ENCODE data around the gene ASB7. TPM values are rescaled to one million over a fixed set of nuclear protein-coding genes. Genes with fewer than 3 reads are reported as not detected.

Gene ASB7
- total RNA-seq, 1 experiment from 2014 or later = 13.5 TPM

DNA sequence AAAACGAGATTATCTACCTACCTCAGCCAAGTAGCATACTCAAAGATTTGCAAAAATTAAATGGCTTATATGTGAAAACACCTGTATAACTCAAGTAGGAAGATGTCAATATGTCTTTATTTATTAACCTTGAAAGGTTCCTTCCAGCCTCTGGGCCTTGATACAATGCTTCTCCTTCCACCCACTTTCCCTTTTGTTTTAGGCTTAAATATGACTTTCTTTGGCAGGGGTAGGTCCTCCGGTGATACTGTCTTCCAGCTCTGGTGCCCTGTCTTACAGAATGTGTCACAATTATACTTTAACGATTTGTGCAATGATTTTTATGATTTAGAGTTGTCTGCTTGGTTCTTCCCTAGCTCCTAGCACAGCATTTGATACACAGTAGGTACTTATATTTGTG, 4.5 kb upstream of the ASB7 start:
- no peak for DNase-seq (ENCODE audit: low read depth)

DNA sequence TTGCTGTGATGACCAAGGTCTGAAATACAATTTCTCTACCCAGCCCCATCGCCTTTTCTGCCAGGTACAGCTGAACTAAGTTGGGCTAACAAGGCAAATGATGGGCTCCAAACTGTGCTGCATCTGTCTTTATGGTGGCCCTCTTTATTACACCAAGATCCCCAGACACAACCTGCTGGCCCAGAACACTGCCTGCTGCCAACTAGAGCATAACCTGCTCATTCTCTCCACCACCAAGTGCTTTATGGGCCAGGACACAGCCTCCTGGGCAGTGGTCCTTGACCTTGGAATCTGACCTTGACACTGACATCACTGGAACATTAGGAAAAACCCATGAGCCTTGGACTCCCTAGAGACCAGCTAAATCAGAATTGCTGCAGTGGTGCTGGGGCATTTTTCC, 3.7 kb upstream of the ASB7 start:
- DNase-seq (ENCODE audit: low read depth) = no peak

DNA sequence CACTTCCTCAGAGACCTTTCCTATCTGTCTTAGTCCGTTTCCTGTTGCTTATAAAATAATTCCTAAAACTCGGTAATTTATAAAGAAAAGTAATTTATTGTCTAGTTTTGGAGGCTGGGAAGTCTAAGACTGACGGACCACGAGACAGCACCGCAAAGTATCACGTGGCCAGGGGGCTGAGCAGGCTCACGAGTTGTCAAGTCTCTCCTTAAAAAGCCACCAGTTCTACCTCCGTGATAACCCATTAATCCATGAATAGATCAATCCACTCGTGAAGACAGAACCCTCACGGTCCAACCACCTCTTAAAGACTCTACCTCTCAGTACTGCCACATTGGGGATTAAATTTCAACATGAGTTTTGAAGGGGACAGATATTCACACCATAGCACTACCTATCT, 1.2 kb upstream of the ASB7 start:
- peak; percentile 16 for DNase-seq (ENCODE audit: low read depth)

DNA sequence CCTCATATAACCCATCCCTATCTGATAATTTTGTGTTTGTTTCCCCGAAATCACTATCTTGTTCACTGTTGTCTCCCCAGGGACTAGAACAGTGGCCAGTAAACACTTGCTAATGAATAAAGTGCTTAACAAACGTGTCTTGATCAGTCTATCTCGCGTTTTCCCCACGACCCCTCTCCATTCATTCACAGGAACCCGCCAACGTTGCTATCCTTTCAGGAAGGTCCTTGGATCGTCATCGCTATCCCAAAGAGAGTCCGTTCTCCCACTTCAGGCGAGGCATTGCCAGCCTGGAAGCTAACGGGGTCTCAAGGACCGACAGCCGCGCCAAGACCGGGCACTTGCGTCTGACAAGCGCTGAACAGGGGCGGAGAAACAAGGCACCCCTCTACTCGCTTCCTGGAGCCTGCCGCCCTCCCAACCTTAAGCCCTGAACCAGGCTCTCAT, 749 bp upstream of the ASB7 start:
- no peak for DNase-seq (ENCODE audit: low read depth)

DNA sequence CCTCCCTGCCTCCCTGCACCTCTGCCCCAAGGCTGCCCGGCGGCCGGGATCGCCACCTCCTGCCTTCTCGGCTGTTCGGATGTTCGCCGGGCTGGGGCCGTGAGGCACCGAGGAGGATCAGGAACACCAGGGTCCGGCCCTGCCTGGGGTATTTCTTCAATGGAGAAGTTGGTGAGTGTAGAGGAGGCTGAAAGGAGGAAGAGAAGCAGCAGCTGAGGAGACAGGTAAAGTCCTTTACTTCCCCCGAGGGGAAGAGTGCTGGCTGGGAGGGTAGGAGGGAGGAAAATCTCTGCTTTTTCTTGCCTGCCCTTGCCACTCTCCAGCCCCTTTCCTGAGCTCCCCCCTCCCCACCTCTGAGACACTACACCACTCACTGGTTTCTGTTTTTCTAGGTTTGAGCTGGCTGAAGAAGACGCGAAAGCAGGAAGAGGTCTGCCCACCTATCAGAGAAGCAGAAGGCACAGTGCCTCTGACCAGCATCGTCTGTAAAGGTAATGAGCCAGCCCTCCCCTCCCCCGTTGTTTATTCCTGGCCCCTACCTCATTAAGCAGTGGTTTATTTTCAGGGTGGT, 519 bp downstream of the ASB7 start:
- peak; percentile 16 for DNase-seq (ENCODE audit: low read depth)

DNA sequence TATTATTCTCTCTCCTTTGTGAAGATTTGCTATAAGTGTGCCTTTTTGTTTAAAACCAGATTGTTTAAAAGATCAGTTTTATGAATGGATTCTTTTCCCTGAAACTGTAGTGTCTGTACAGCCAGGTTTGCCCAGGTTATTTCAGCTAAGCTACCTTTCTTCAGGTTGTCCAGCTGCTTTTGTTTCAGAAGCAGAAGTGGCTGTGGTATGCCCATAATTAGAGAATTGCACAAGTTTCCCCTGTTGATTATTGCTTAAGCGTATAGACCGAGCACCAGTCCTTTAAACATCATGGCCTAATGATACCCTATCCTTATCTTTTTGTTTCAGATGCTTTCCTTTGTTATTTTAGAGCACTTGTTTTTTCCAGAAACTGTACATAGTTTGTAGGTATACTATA, 10.2 kb downstream of the ASB7 start:
- no peak for DNase-seq (ENCODE audit: low read depth)

DNA sequence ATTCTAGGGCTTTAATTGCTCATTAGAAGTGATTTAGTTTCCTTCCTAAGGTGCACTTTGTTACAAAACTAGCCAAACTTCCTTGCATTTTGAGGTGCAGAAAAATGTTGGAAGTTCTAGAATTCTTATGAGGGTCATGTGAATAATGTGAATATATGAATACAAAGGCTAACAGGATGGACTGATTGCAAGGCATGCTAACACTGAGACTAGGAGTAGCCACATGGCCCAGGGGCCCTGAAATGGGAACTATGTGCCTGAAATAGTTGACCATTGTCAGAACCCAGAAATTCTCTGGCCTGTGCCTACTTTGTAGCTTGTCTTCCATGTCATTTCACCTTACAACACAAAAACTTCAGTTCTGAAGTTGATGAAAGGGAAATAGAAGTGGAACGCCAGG, 10.8 kb downstream of the ASB7 start:
- DNase-seq (ENCODE audit: low read depth) = no peak

DNA sequence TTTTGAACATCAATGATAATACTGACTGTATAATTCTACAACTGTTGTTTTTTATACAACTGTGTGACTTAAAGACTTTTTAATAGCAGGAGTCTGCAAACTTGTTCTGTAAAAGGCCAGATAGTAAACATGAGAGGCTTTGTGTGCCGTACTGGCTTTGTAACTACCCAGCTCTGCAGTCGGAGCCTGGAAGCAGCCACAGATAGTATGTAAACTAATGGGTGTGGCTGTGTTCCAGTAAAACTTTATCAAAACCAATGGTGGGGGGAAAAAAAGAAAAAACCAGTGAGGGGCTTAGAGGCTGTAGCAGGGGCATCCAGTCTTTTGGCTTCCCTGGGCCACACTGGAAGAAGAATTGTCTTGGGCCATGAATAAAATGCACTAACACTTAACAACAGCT, 11.9 kb downstream of the ASB7 start:
- no peak for DNase-seq (ENCODE audit: low read depth)

DNA sequence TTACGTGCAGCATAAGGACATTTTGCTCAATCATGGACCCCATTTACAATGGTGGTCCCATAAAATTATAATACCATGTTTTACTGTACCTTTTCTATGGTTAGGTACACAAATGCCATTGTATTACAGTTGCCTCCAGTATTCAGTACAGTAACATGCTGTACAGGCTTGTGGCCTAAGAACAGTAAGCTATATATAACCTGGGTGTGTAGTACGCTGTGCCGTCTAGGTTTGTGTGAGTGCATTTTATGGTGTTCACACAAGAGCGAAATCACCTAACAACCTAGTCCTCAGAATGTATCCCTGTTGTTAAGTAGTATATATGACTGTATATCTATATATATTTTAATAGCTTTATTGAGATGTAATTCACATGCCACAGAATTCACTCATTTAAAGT, 12.5 kb downstream of the ASB7 start:
- no peak for DNase-seq (ENCODE audit: low read depth)

DNA sequence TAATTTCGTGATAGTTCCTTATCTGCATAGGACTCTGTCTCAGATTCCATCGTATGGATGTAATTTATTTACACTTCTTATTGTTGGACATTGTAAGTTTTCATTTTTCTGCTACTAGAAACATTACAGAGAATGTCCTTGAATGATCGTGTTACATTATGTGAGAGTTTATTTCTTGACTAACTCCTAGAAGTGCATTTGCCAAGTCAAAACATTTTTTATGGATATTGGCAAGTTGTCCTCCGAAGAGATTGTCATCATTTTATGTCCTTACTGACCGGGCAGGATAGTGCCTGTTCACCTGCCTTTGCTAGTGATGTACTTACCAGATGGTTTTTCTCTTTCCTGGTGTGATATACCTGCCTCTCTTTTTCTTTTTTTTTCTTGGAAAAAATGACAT, 13.4 kb downstream of the ASB7 start:
- DNase-seq (ENCODE audit: low read depth) = no peak

DNA sequence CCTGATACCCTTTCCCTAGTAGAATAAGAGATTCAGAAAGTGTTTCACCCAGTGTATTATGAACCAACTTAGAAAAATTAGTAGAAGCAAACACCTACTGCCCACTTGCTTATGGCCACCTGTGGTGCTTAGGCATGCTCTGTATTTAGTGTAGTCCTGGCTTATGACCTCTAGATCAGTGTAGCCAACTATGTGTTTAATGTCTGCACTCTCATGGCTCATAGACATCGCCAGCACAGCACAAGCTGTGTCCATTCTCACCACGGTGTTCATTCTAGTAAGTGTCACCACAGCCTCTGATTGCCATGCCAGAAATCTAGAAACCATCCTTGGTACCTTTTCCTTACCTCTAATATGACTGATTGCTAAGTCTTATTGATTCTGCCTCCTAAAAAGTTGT, 14.3 kb downstream of the ASB7 start:
- no peak for DNase-seq (ENCODE audit: low read depth)

DNA sequence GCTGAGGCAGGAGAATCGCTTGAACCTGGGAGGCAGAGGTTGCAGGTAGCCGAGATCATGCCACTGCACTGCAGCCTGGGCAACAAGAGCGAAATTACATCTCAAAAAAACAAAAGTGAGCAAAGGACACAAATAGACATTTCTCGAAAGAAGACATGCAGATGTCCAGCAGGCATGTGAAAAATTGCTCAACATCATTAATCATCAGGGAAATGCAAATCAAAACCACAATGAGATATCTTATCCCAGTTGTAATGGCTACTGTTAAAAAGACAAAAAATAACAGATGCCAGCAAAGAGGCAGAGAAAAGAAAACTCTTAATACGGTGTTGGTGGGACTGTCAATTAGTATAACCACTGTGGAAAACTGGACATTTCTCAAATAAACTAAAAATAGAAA, 20.9 kb downstream of the ASB7 start:
- peak; percentile 77 for DNase-seq (ENCODE audit: low read depth)

DNA sequence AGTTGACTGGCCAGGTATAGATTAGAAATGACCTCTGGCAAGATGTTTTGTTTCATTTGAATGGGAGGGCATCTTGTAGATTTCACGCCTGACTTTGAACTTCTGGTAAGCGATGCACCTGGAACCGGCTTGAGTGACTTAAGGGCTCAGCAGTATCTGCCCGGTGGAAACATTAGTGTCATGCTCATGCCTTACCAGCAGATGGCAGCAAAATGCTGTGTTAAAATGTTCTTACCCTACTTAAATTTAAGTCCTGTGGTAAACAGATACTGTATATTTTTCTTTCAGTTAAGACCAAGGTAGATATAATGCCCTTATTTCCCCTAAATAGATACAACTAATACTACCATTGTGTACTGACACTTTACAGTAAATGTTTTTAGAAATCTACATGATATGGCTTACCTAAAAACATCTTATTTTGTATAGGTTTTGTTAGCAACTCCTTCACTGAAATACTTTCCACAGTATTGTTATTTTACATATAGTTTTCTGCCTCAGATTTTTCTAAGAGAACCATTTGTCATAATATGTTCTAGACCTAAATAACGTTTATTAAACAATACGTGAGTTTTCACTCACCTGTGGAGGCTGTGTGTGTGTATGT, 25.5 kb downstream of the ASB7 start:
- peak; percentile 71 for DNase-seq (ENCODE audit: low read depth)

DNA sequence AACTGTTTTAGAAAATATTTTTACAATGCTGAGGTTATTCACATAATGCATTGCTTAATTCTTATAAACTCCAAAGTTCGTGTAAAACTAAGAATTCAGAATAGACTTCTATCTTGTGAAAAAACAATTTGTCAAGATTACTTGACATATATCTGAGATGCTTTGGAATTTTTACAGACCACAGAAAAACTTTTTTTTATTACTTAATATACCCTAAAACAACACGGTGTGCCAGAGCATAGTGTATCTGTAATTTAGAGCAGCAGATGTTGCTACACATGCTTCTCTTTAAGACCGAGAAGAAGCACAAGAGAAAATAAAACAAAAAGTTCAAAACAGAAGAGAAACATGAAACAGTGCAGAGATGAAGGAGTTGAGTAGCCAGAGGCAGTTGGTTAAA, 26.4 kb downstream of the ASB7 start:
- DNase-seq (ENCODE audit: low read depth) = no peak

DNA sequence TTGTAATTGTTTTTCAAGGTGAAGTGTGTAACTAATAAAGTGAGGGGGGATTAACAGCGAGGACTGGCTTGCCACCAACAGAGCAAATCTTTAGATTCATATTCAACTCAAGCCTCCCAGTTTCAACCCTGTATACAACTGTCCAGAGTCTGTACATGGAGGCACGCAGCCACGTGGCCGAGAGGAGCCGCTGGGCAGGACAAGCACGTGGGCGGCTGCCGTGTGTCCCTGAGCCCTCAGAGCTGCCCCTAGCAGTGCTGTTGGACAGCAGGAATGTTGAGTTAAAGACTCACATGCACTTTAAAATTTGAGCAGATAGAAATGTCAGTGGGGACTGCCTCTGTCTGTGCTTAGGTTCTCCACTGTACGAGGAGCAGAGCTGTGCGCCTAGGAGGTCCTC, 29.4 kb downstream of the ASB7 start:
- DNase-seq (ENCODE audit: low read depth) = no peak

DNA sequence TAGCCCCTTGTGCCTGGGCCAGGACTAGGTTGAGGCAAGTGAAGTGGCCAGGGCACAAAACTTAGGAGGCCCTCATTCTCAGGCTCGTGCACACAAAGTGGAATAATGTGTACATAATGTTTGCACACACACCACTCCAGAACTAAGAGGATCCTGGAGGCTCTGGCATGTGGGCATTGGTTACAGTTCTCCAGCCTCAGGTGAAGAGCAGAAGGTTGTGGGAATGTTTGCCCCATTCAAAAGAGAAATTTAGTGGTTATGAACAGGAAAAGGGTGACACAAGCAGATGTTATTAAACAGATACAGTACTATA, 31.3 kb downstream of the ASB7 start:
- DNase-seq (ENCODE audit: low read depth) = no peak

DNA sequence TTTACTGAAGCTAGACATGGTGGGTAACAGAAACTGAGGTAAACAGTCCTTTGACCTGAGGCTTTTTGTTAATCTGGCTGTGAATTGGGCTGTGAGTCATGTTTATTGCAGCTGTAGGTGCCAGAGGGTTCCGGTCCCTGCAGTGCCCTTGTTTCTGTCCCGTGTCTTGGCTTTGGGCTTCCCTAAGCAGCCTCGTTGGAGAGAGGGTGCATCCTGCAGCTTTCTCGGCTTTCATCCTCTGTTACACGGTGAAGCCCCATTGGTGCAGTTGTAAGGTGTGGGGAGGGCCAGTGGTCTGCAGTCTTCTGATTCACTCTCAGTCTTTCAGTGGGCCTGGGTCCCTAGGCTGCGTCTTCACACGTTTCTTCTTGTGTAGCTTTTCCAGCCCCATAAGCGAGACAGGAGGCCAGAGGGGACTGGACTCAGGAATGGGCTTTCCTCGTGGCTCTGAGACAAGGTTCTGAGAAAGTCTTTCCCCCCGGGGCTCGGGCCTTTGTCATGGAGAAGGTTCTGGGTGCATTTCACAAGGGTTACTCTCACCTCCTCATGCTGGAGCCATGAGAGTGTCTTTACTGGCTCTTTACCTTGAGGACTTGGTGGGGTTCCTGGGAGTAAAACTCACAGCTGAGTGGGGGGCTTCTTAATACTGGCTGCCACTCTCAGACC, 33.1 kb downstream of the ASB7 start:
- DNase-seq (ENCODE audit: low read depth) = peak; percentile 40

DNA sequence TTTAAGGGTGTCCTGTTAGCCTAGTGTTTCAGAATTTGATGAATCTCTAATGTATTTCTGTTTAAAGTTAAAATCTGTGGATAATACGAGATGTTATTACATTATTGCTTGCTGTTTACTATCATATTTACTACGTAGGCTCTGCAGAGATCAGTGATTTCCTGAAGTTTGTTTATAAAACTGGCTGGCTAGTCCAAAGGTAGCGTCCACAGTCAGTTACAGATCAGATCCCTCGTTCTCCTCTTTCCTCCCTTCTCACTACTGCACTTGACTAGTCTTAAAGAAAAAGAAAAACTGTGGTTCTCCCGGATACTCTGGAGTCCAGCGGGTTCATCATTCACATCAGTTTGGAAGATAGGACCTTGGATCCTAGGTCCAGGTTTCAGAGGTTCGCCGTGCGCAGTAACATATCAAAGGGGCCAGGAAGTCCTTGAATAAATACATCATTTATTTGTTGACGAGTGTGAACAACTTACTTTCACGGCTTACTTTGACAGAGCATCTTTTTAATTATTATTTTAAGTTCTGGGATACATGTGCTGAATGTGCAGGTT, 35.9 kb downstream of the ASB7 start:
- no peak for DNase-seq (ENCODE audit: low read depth)

DNA sequence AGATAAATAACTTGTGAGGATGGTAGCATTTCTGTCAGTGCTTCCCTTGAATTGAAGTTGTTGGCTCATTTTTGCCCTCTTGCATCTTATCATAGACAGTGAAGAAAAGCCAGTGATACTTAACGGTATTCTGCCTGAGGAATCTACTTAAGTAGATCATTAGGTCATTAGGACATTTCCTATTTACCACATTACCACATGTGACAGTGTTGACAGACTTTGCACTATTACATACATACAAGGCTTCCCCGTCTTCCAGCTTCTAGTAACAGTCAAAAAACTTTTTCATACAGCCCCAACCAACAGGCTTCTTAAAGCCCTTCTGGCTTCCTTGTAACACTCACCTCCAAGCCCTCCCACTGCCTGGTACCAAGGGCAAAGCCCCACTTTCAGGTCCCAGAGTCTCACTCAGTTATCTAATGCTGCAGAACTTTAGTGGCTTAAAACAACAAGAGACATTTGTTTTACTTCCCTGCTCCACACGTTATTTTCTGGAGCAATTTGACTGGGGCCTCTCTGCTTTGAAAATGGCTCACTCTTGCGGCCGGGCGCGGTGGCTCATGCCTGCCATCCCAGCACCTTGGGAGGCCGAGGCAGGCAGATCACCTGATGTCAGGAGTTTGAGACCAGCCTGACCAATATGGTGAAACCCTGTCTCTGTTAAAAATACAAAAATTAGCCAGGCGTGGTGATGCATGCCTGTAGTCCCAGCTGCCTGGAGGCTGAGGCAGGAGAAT, 40.0 kb downstream of the ASB7 start:
- no peak for DNase-seq (ENCODE audit: low read depth)

DNA sequence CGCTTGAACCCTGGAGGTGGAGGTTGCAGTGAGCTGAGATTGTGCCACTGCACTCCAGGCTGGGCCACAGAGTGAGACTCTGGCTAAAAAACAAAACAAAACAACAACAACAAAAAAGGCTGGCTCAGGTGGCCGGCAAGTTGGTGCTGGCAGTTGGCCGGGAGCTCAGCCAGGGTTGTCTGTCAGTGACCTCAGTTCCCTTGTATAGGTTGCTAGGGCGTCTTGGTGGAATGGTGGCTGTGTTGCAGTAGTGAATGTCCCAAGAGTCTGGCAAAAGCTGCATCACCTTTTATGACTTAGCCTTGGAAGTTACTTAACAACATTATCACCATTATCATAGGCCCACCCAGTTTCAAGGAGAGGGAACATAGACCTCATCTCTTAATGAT, 40.6 kb downstream of the ASB7 start:
- DNase-seq (ENCODE audit: low read depth) = no peak

DNA sequence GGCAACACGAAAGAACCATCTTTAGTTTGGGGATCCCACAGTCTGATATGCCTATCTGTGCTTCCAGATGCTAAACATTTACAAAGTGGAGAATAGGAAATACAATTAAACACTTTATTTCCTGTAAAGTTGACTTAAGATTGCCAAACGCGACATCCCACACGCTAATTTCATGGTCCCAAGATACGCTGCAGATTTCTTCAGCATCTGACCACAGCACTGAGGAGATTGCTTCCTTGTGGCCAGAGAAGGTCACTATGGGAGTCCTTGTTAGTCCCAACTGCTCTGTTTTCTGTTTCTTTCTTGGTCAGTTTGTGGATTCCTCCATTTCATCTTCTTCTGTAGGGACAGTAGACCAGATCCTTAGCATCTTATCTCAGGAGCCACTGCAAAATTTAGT, 43.3 kb downstream of the ASB7 start:
- DNase-seq (ENCODE audit: low read depth) = no peak

DNA sequence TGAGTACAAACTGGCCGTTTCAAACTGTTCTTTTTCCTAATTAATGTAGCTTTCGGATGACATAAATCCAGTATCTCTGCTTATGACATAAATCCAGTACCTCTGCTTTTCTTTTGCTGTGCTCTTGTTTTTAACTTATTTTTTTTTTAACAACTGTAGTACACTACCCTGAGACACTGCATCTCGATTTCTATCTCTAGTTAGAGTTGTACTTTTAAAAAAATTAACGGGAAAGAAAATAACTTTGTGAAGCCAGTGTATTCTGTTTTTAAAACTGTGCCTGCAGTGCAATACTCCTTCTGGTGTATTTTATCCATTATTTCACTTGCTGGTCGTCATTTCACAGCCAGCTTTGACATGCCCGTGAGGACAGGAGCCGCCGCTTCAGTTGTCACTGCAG, 46.6 kb downstream of the ASB7 start:
- DNase-seq (ENCODE audit: low read depth) = no peak

DNA sequence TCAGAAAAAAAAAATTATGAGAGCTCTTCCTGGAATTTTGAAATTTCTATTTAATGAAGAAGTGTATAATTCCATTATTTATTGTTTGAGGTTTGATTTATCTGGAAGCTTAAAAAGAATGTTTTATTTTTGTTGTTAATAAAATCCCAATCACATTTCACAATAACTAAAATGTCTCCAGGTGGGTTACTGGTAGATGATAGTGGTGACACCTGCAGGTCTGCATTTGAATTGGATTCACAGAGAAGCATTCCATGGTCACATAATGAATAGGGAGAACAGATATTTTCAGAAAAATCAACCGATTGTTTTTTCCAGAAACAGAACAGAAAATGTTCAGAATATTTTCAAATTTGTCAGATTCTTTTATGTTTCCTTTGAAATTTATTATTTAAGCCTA, 48.3 kb downstream of the ASB7 start:
- no peak for DNase-seq (ENCODE audit: low read depth)

Data from RPMI7951 (cell line).